H1 (cell line): ENCODE data around the gene PNLIPRP1. TPM values are rescaled to one million over a fixed set of nuclear protein-coding genes. Genes with fewer than 3 reads are reported as not detected.

Experiments
- CTCF ChIA-PET: fragments of 300-600 bp; sonication (Branson Sonifier 250); formaldehyde crosslinking; loops from one replicate; lab custom pipeline; 2021; ENCODE audit not compliant: partially characterized antibody; lab: Charles Lee
- POLR2A ChIA-PET: fragments of 300-600 bp; sonication (Branson Sonifier 250); formaldehyde crosslinking; loops from one replicate; lab custom pipeline; 2021; ENCODE audit warnings: inconsistent platforms; ENCODE audit not compliant: partially characterized antibody; lab: Charles Lee
- DNase-seq, 2 experiments: peaks; one replicate each; pipeline versions ENCODE4 v3.0.0 to v3.0.0-alpha.2; 2010 to 2022; ENCODE audit warnings: low spot score in 2 of 2, low read depth in 1 of 2, mixed read lengths in 1 of 2
- FAIRE-seq: peaks from 2 replicates; lab custom pipeline; 2011; peaks lifted over from hg19 to GRCh38; lab: Jason Lieb, UNC
- H2AFZ ChIP-seq: 2 replicates; pipeline ENCODE4 v1.8.1; 2012; ENCODE audit warnings: low read length, inconsistent platforms
- H2AK5ac ChIP-seq: 2 replicates; pipeline ENCODE4 v1.6.1; 2013; ENCODE audit warnings: low read depth, low read length
- H2BK120ac ChIP-seq: replicated peaks from 2 replicates; pipeline ENCODE3; 2013; ENCODE audit warnings: low read depth, low read length, inconsistent platforms
- H2BK12ac ChIP-seq: 2 replicates; pipeline ENCODE4 v1.6.1; 2013; ENCODE audit warnings: low read depth, low read length
- H2BK15ac ChIP-seq: 2 replicates; pipeline ENCODE4 v1.6.1; 2013; ENCODE audit warnings: low read length
- H2BK20ac ChIP-seq: 2 replicates; pipeline ENCODE4 v1.6.1; 2013; ENCODE audit warnings: low read length
- H2BK5ac ChIP-seq: 2 replicates; pipeline ENCODE4 v1.6.1; 2013; ENCODE audit warnings: low read depth, low read length
- H3K14ac ChIP-seq: 2 replicates; pipeline ENCODE4 v1.6.1; 2013; ENCODE audit warnings: inconsistent platforms; ENCODE audit not compliant: insufficient read length
- H3K18ac ChIP-seq: 2 replicates; pipeline ENCODE4 v1.6.1; 2013; ENCODE audit warnings: low read length; ENCODE audit errors: extremely low read depth
- H3K23ac ChIP-seq: 2 replicates; pipeline ENCODE4 v1.6.1; 2013; ENCODE audit warnings: inconsistent platforms; ENCODE audit not compliant: insufficient read length
- H3K23me2 ChIP-seq: 2 replicates; pipeline ENCODE4 v1.6.1; 2013; ENCODE audit warnings: low read depth, low read length
- H3K27ac ChIP-seq: 2 replicates; pipeline ENCODE4 v1.6.1; 2011; ENCODE audit warnings: low read depth, low read length, inconsistent platforms
- H3K27me3 ChIP-seq, 4 experiments: replicated peaks in 1 of 4; 1 replicate in 1 of 4; 2 replicates in 3 of 4; pipeline versions ENCODE4 v1.6.1 to v1.8.1; 2011 to 2013; ENCODE audit warnings: low read length in 3 of 4, mild to moderate bottlenecking in 3 of 4, inconsistent platforms in 2 of 4, mixed read lengths in 2 of 4, moderate library complexity in 1 of 4; ENCODE audit not compliant: control insufficient read depth in 3 of 4, insufficient read depth in 3 of 4; ENCODE audit errors: extremely low read depth in 1 of 4
- H3K36me3 ChIP-seq, 4 experiments: 2 replicates each; pipeline versions ENCODE4 v1.6.1 to v1.8.1; 2011 to 2013; ENCODE audit warnings: mild to moderate bottlenecking in 4 of 4, low read length in 3 of 4, moderate library complexity in 2 of 4, control low read depth in 1 of 4, inconsistent platforms in 1 of 4; ENCODE audit not compliant: insufficient read depth in 4 of 4, control insufficient read depth in 2 of 4
- H3K4ac ChIP-seq: replicated peaks from 2 replicates; pipeline ENCODE3; 2013; ENCODE audit warnings: low read length, low read depth, mixed read lengths, inconsistent platforms; ENCODE audit not compliant: insufficient read length
- H3K4me1 ChIP-seq, 4 experiments: replicated peaks in 1 of 4; 1 replicate in 1 of 4; 2 replicates in 3 of 4; pipeline versions ENCODE4 v1.6.1 to v1.8.1; 2011 to 2013; ENCODE audit warnings: low read length in 3 of 4, inconsistent platforms in 2 of 4, mixed read lengths in 1 of 4; ENCODE audit not compliant: insufficient read depth in 4 of 4, control insufficient read depth in 3 of 4
- H3K4me2 ChIP-seq, 2 experiments: 2 replicates each; pipeline versions ENCODE4 v1.6.1 to v1.8.1; 2011 to 2013; ENCODE audit warnings: low read depth in 2 of 2, low read length in 2 of 2, control low read depth in 1 of 2, inconsistent platforms in 1 of 2, mild to moderate bottlenecking in 1 of 2; ENCODE audit not compliant: insufficient read depth in 1 of 2
- H3K4me3 ChIP-seq, 4 experiments: fragments of 200-600, 300-600 bp in 1 of 4; sonication (generic), shearing (Covaris generic), sonication (Bioruptor Twin) in 1 of 4; 2 replicates each; pipeline versions ENCODE4 v1.5.1 to v1.8.1; 2011 to 2016; ENCODE audit warnings: low read length in 4 of 4, low read depth in 3 of 4, control low read depth in 2 of 4, inconsistent platforms in 2 of 4, mild to moderate bottlenecking in 2 of 4, mixed read lengths in 1 of 4, moderate library complexity in 1 of 4; ENCODE audit not compliant: insufficient read depth in 2 of 4; ENCODE audit errors: extremely low read depth in 1 of 4
- H3K56ac ChIP-seq: replicated peaks from 2 replicates; pipeline ENCODE3; 2013; ENCODE audit warnings: low read depth, mild to moderate bottlenecking, mixed read lengths, low read length, inconsistent platforms; ENCODE audit not compliant: insufficient read length
- H3K79me1 ChIP-seq: 2 replicates; pipeline ENCODE4 v1.6.1; 2013; ENCODE audit warnings: low read depth, low read length, control low read depth
- H3K79me2 ChIP-seq, 2 experiments: 2 replicates each; pipeline versions ENCODE4 v1.6.1 to v1.8.1; 2012 to 2013; ENCODE audit warnings: low read length in 2 of 2, mild to moderate bottlenecking in 2 of 2, inconsistent platforms in 1 of 2; ENCODE audit not compliant: insufficient read depth in 2 of 2, control insufficient read depth in 1 of 2
- H3K9ac ChIP-seq, 4 experiments: replicated peaks in 1 of 4; 1 replicate in 1 of 4; 2 replicates in 3 of 4; pipeline versions ENCODE4 v1.6.1 to v1.8.1; 2011 to 2013; ENCODE audit warnings: low read depth in 3 of 4, low read length in 3 of 4, control low read depth in 2 of 4, mild to moderate bottlenecking in 2 of 4, moderate library complexity in 2 of 4, inconsistent platforms in 1 of 4; ENCODE audit errors: extremely low read depth in 1 of 4
- H3K9me3 ChIP-seq, 2 experiments: 2 replicates each; pipeline versions ENCODE4 v1.6.1 to v1.8.1; 2012 to 2013; ENCODE audit warnings: mild to moderate bottlenecking in 2 of 2, moderate library complexity in 2 of 2, control low read depth in 1 of 2, inconsistent platforms in 1 of 2, low read depth in 1 of 2, low read length in 1 of 2, mixed read lengths in 1 of 2; ENCODE audit not compliant: insufficient read depth in 2 of 2
- H4K20me1 ChIP-seq, 2 experiments: replicated peaks in 1 of 2; 2 replicates each; pipeline versions ENCODE3 to v1.8.1; 2011 to 2013; ENCODE audit warnings: inconsistent platforms in 2 of 2, low read length in 2 of 2, mild to moderate bottlenecking in 1 of 2; ENCODE audit not compliant: insufficient read depth in 2 of 2, control insufficient read depth in 1 of 2
- H4K5ac ChIP-seq: 2 replicates; pipeline ENCODE4 v1.6.1; 2013; ENCODE audit warnings: low read length, low read depth, mixed read lengths, inconsistent platforms; ENCODE audit not compliant: insufficient read length
- H4K8ac ChIP-seq: 2 replicates; pipeline ENCODE4 v1.8.0; 2013; ENCODE audit warnings: mild to moderate bottlenecking, moderate library complexity, low read length, inconsistent platforms; ENCODE audit not compliant: insufficient read depth; ENCODE audit errors: extremely low read depth
- H4K91ac ChIP-seq: replicated peaks from 2 replicates; pipeline ENCODE3; 2013; ENCODE audit warnings: low read length, mixed read lengths, inconsistent platforms; ENCODE audit not compliant: insufficient read length
- CHD1 ChIP-seq: IDR thresholded peaks from 2 replicates; pipeline ENCODE4 v1.6.1; 2012; ENCODE audit warnings: low read depth, low read length, improper control_type of control experiment
- CHD2 ChIP-seq: IDR thresholded peaks from 2 replicates; pipeline ENCODE4 v1.6.1; 2012; ENCODE audit warnings: low read length, improper control_type of control experiment
- GABPA ChIP-seq: IDR thresholded peaks from 2 replicates; pipeline ENCODE4 v1.6.1; 2011; ENCODE audit warnings: mild to moderate bottlenecking, low read length, moderate library complexity, borderline replicate concordance; ENCODE audit not compliant: insufficient read depth
- HDAC2 ChIP-seq, 2 experiments: fragments of 300-600 bp in 1 of 2; sonication (generic) in 1 of 2; IDR thresholded peaks; 2 replicates each; pipeline ENCODE4 v1.6.1; 2011 to 2012; ENCODE audit warnings: low read depth in 2 of 2, low read length in 2 of 2, mild to moderate bottlenecking in 2 of 2, moderate library complexity in 2 of 2, borderline replicate concordance in 1 of 2, inconsistent platforms in 1 of 2
- KDM4A ChIP-seq: IDR thresholded peaks from one replicate; pipeline ENCODE4 v1.7.1; 2012; ENCODE audit warnings: low read depth, mild to moderate bottlenecking, moderate library complexity, low read length, inconsistent platforms; ENCODE audit not compliant: severe bottlenecking
- KDM5A ChIP-seq: fragments of 200-600 bp; IDR thresholded peaks from 2 replicates; pipeline ENCODE4 v1.7.1; 2012; ENCODE audit warnings: mild to moderate bottlenecking, low read length, inconsistent platforms, mixed read lengths
- MAFK ChIP-seq: IDR thresholded peaks from 2 replicates; pipeline ENCODE4 v1.6.1; 2012; ENCODE audit warnings: low read depth, mild to moderate bottlenecking, improper control_type of control experiment, low read length
- RFX5 ChIP-seq: IDR thresholded peaks from 2 replicates; pipeline ENCODE4 v1.6.1; 2011; ENCODE audit warnings: low read depth, low read length, improper control_type of control experiment, borderline replicate concordance
- SIRT6 ChIP-seq: IDR thresholded peaks from one replicate; pipeline ENCODE4 v1.7.1; 2012; ENCODE audit warnings: low read length, inconsistent platforms
- USF2 ChIP-seq: IDR thresholded peaks from 2 replicates; pipeline ENCODE4 v1.6.1; 2011; ENCODE audit warnings: low read length, improper control_type of control experiment
- WGBS, 2 experiments: shearing (Covaris generic) in 1 of 2; methylation state at CpG; one replicate each; pipeline versions ENCODE4 v1.1.6 to v1.1.7; 2013 to 2015; ENCODE audit warnings: low lambda C conversion rate in 2 of 2, mixed read lengths in 2 of 2, inconsistent platforms in 1 of 2, low coverage in 1 of 2, missing lambda C conversion rate in 1 of 2; ENCODE audit not compliant: insufficient replicate concordance in 2 of 2, insufficient coverage in 1 of 2, insufficient read length in 1 of 2; ENCODE audit errors: extremely low coverage in 1 of 2, missing lambda C conversion rate in 1 of 2; 5-methylcytosine and 5-hydroxymethylcytosine counted together
- polyA plus RNA-seq, 7 experiments: library from polyadenylated mRNA; depleted of rRNA in 3 of 7; stranded (reverse) in 5 of 7; unstranded in 2 of 7; fragments of >200 nt in 5 of 7; fragments of 200-250 nt in 2 of 7; gene quantifications; 1 replicate in 5 of 7; 2 replicates in 1 of 7; 4 replicates in 1 of 7; pipeline versions ENCODE4 v1.2.1 to v1.2.3, GENCODE V29; 2011 to 2013; ENCODE audit warnings: missing spikeins in 2 of 7, mixed read lengths in 2 of 7
- total RNA-seq: library from RNA; stranded (reverse); fragmentation: NEBNext Ultra II Directional; extraction: Animal tissue kit (Norgen Biotek cat#: 25700); gene quantifications from 2 replicates; pipeline ENCODE4 v1.2.1, GENCODE V29; 2021

Gene PNLIPRP1
- total and polyA plus RNA-seq, 2 of the 8 experiments (the other 6 are each of a cell fraction or from before 2014, with no cell fraction given): not detected

GRCh38 chr10:116634126-116634975 is 43.6 kb downstream of the PNLIPRP1 start:
- ChIA-PET POLR2A (no interaction called here), CTCF (interaction anchor here (1.2 kb wide), 1 partner anchor 154 kb away, joined by 3 read pairs; no protein-coding TSS in a partner anchor)
- no peak overlapping the region for H2BK12ac ChIP-seq
- no peak overlapping the region for H3K18ac ChIP-seq
- no peak overlapping the region for H2AK5ac ChIP-seq
- H3K56ac ChIP-seq: no peak overlapping the region
- peaks cover 4% of the 10 kb centered on the region; the same call in 1 of the 2 replicates for H3K23me2 ChIP-seq
- no peak overlapping the region for H3K4me3 ChIP-seq
- no peak overlapping the region for H2BK15ac ChIP-seq
- no peaks in the 10 kb centered on the region for H3K79me1 ChIP-seq
- no peak overlapping the region for H2BK5ac ChIP-seq
- H3K36me3 ChIP-seq: no peaks in the 10 kb centered on the region
- no peak overlapping the region for H3K9ac ChIP-seq
- H4K20me1 ChIP-seq: no peaks in the 10 kb centered on the region
- H3K9me3 ChIP-seq: no peaks in the 10 kb centered on the region
- FAIRE-seq (no peak), DNase-seq (no peak)
- no peak overlapping the region for H3K14ac ChIP-seq
- H2BK120ac ChIP-seq: no peak overlapping the region
- no peak overlapping the region for H3K27ac ChIP-seq
- H2BK20ac ChIP-seq: no peak overlapping the region
- H4K5ac ChIP-seq: no peak overlapping the region
- H3K4me1 ChIP-seq: peaks cover 0 to 3% (median 0%) of the 10 kb centered on the region in 4 experiments; a peak in 1 of 7 replicates
- H3K79me2 ChIP-seq: no peaks in the 10 kb centered on the region
- H3K23ac ChIP-seq: no peak overlapping the region
- H4K91ac ChIP-seq: no peak overlapping the region
- H3K4me2 ChIP-seq: no peak overlapping the region
- no peaks in the 10 kb centered on the region for H3K27me3 ChIP-seq
- H3K4ac ChIP-seq: no peak overlapping the region
- peak overlapping the region; percentile 78; the same call in 1 of the 2 replicates for H2AFZ ChIP-seq
- no peak overlapping the region; the same call in 1 of the 2 replicates for H4K8ac ChIP-seq
- WGBS, 2 experiments: 87% methylated on average over 11 of the region's 11 CpGs; no CpG with 5 or more reads in 1 of the 2 experiments
- TF ChIP-seq SIRT6 (no peak), CHD1 (no peak), MAFK (no peak), KDM5A (no peak), RFX5 (no peak), CHD2 (no peak), GABPA (no peak), KDM4A (no peak), HDAC2 (IDR thresholded peaks at IDR 0.05; ENCODE audit: borderline replicate concordance in 1 of 2, low read depth in 2 of 2, low read length in 2 of 2) (no peak), USF2 (no peak)
